ENCODE data around the gene ZFYVE9.
"Not testable (repeated sequence)": the region's sequence is repeated elsewhere in the genome, so short reads cannot be mapped to it uniquely, and the experiment has no call there.

- not testable (repeated sequence) for TF ChIP-seq CTCF (conservative IDR thresholded peaks at IDR 0.05; ENCODE audit: low read depth, low read length); MXI1 (IDR thresholded peaks at IDR 0.05; ENCODE audit: borderline replicate concordance, low read depth, low read length); CEBPB (IDR thresholded peaks at IDR 0.05; ENCODE audit: low read depth, low read length); POLR2A (IDR thresholded peaks at IDR 0.05; ENCODE audit: low read depth, low read length); BHLHE40 (IDR thresholded peaks at IDR 0.05; ENCODE audit: low read depth, low read length); CHD1 (IDR thresholded peaks at IDR 0.05; ENCODE audit: low read depth, low read length); ELK1 (IDR thresholded peaks at IDR 0.05; ENCODE audit: borderline replicate concordance, low read depth, low read length); RAD21 (IDR thresholded peaks at IDR 0.05; ENCODE audit: low read length); MAZ (IDR thresholded peaks at IDR 0.05; ENCODE audit: borderline replicate concordance, low read depth, low read length); SMC3 (IDR thresholded peaks at IDR 0.05; ENCODE audit: low read depth, low read length)
These were observed 64.8 kb downstream of the ZFYVE9 start for GRCh38 chr1:52206686-52207085.

All from IMR-90 (cell line).